T-cell (primary cell): ENCODE data around the gene TUBB8. TPM values are rescaled to one million over a fixed set of nuclear protein-coding genes. Genes with fewer than 3 reads are reported as not detected.

Experiments
- ATAC-seq, 4 experiments: fragments of 200-7000 bp in 3 of 4; fragments of 150-1000 bp in 1 of 4; cut with Tn5 transposase; replicated peaks in 1 of 4; 1 replicate in 3 of 4; 2 replicates in 1 of 4; pipeline ENCODE4 v1.10.0; 2021; ENCODE audit warnings: moderate library complexity in 3 of 4, mild to moderate bottlenecking in 2 of 4, moderate number of reproducible peaks in 1 of 4
- CTCF ChIA-PET, 2 donors: fragments of 300-600 bp; sonication (Branson Sonifier 250); formaldehyde crosslinking; loops; one replicate each; lab custom pipeline; 2022; ENCODE audit warnings: antibody characterized with exemption in 2 of 2; lab: Charles Lee
- POLR2A ChIA-PET, 2 donors: fragments of 300-600 bp; sonication (Branson Sonifier 250); formaldehyde crosslinking; loops; one replicate each; lab custom pipeline; 2022; ENCODE audit warnings: antibody characterized with exemption in 2 of 2; lab: Charles Lee
- DNase-seq, 35 experiments: peaks; one replicate each; pipeline versions ENCODE4 v3.0.0 to v3.0.0-alpha.2; 2013 to 2023
- H3K27ac ChIP-seq: one replicate; pipeline ENCODE4 v1.5.1; 2013; ENCODE audit warnings: low read length
- H3K27me3 ChIP-seq, 2 experiments: replicated peaks in 1 of 2; 1 replicate in 1 of 2; 2 replicates in 1 of 2; pipeline versions ENCODE4 v1.6.1 to v1.7.0; 2013; ENCODE audit warnings: low read length in 1 of 2, mixed read lengths in 1 of 2; ENCODE audit not compliant: control insufficient read depth in 2 of 2, insufficient read depth in 2 of 2; ENCODE audit errors: extremely low read depth in 1 of 2
- H3K36me3 ChIP-seq, 2 donors: 1 replicate in 1 of 2; 2 replicates in 1 of 2; pipeline versions ENCODE4 v1.6.1 to v1.7.0; 2013; ENCODE audit warnings: low read length in 1 of 2; ENCODE audit not compliant: control insufficient read depth in 2 of 2, insufficient read depth in 1 of 2; ENCODE audit errors: extremely low read depth in 1 of 2
- H3K4me1 ChIP-seq, 2 experiments: 1 replicate in 1 of 2; 2 replicates in 1 of 2; pipeline versions ENCODE4 v1.6.1 to v1.7.0; 2013; ENCODE audit warnings: low read length in 2 of 2, mixed read lengths in 1 of 2; ENCODE audit not compliant: insufficient read depth in 2 of 2, control insufficient read depth in 1 of 2; ENCODE audit errors: extremely low read depth in 1 of 2
- H3K4me3 ChIP-seq, 2 donors: 1 replicate in 1 of 2; 2 replicates in 1 of 2; pipeline versions ENCODE4 v1.5.1 to v1.7.0; 2013; ENCODE audit warnings: mild to moderate bottlenecking in 2 of 2, low read length in 1 of 2, moderate library complexity in 1 of 2; ENCODE audit not compliant: control insufficient read depth in 1 of 2; ENCODE audit errors: extremely low read depth in 1 of 2
- H3K9me3 ChIP-seq: 2 replicates; pipeline ENCODE4 v1.7.0; 2013
- H3K27ac Mint-ChIP-seq, 2 donors: one replicate each; pipeline ENCODE4 v1.8.0; 2020 to 2021; ENCODE audit warnings: mild to moderate bottlenecking in 2 of 2, mixed read lengths in 2 of 2
- H3K27me3 Mint-ChIP-seq, 2 donors: one replicate each; pipeline ENCODE4 v1.8.0; 2021 to 2022; ENCODE audit warnings: mixed read lengths in 2 of 2
- H3K36me3 Mint-ChIP-seq: one replicate; pipeline ENCODE4 v1.8.0; 2021; ENCODE audit warnings: mixed read lengths
- H3K4me1 Mint-ChIP-seq, 3 donors: one replicate each; pipeline ENCODE4 v1.8.0; 2020 to 2022; ENCODE audit warnings: mixed read lengths in 3 of 3, mild to moderate bottlenecking in 1 of 3
- H3K4me3 Mint-ChIP-seq, 3 donors: one replicate each; pipeline ENCODE4 v1.8.0; 2020 to 2022; ENCODE audit warnings: mild to moderate bottlenecking in 3 of 3, mixed read lengths in 3 of 3, moderate library complexity in 3 of 3
- H3K9me3 Mint-ChIP-seq, 3 donors: one replicate each; pipeline ENCODE4 v1.8.0; 2020 to 2022; ENCODE audit warnings: mixed read lengths in 3 of 3
- WGBS: methylation state at CpG from one replicate; pipeline ENCODE4 v1.1.5; 2013; ENCODE audit warnings: missing lambda C conversion rate; ENCODE audit not compliant: insufficient coverage; 5-methylcytosine and 5-hydroxymethylcytosine counted together
- total RNA-seq, 35 experiments: library from RNA in 6 of 35; stranded (reverse) in 6 of 35; fragments of 120-200 nt in 1 of 35; gene quantifications; one replicate each; pipeline versions ENCODE4 v1.2.1 to v1.2.4 and lab custom pipeline; 2013 to 2026

TUBB8 gene
- total RNA-seq (not detected), total RNA-seq (lab: John Stamatoyannopoulos, UW) (0 to 0.10 (median 0) reads per million in 29 experiments)
- total RNA-seq (2013), result not detected

- ATAC-seq (no peak), DNase-seq (no peak)
- Mint-ChIP-seq H3K27ac (no peak within 1 kb of the TSS), H3K9me3 (no peaks in the 10 kb centered on the region), H3K4me3 (no peak within 1 kb of the TSS), H3K36me3 (no peaks in the 10 kb centered on the region), H3K4me1 (no peaks in the 10 kb centered on the region), H3K27me3 (peaks cover 3 to 10% of the 10 kb centered on the region in 2 donors)
- 59% methylated on average over 29 of the region's 34 CpGs for WGBS
- ChIA-PET POLR2A (no interaction called here), CTCF (no interaction called here)
- Histone ChIP-seq H3K4me1 (no peaks in the 10 kb centered on the region), H3K4me3 (no peak within 1 kb of the TSS), H3K27ac (no peak within 1 kb of the TSS), H3K36me3 (no peaks in the 10 kb centered on the region), H3K9me3 (no peaks in the 10 kb centered on the region), H3K27me3 (no peaks in the 10 kb centered on the region)
Measured at GRCh38 chr10:48996-49395, at the start of gene TUBB8. TSS of gene TUBB8 (minus strand) at chr10:49296. CDS start at chr10:49238, 58 bp downstream.

DNA sequence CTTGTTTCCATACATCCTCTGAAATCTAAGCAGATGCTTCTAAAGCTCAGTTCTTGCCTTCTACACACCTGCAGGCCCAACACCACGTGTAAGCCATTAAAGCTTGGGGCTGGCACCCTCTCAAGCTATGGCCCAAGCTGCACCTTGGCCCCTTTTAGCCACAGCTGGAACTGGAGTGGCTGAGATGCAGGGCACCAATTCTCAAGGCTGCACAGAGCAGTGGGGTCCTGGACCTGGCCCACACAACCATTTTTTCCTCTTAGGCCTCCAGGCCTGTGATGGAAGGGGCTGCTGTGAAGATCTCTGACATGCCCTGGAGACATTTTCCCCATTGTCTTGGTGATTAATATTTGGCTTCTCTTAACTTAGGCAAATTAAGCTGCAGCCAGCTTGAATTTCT lies 47.4 kb upstream of the TUBB8 start:
- no peak for DNase-seq
- H3K36me3 Mint-ChIP-seq, result peaks cover 15% of the 10 kb centered on the region
- no peaks in the 10 kb centered on the region for H3K4me1 Mint-ChIP-seq
- ChIA-PET POLR2A (no interaction called here), CTCF (no interaction called here)
- 0% methylated on average over 1 of the region's 1 CpG for WGBS
- H3K4me3 Mint-ChIP-seq, result no peak overlapping the region
- Histone ChIP-seq H3K27me3 (peaks cover 0 to 9% of the 10 kb centered on the region in 2 experiments), H3K9me3 (no peaks in the 10 kb centered on the region), H3K4me1 (no peaks in the 10 kb centered on the region), H3K4me3 (no peak overlapping the region), H3K36me3 (no peaks in the 10 kb centered on the region), H3K27ac (no peak overlapping the region)
- ATAC-seq, result no peak
- no peak overlapping the region for H3K27ac Mint-ChIP-seq
- peaks cover 3 to 4% of the 10 kb centered on the region in 2 donors for H3K27me3 Mint-ChIP-seq
- H3K9me3 Mint-ChIP-seq, result peaks cover 14 to 28% (median 22%) of the 10 kb centered on the region in 3 donors

- no peak overlapping the region for H3K27ac Mint-ChIP-seq
- peaks cover 5 to 6% of the 10 kb centered on the region in 2 donors for H3K27me3 Mint-ChIP-seq
- CTCF ChIA-PET, result no interaction called here
- POLR2A ChIA-PET, result no interaction called here
- Histone ChIP-seq H3K4me3 (no peak overlapping the region), H3K27me3 (peaks cover 0 to 14% of the 10 kb centered on the region in 2 experiments), H3K9me3 (no peaks in the 10 kb centered on the region), H3K36me3 (no peaks in the 10 kb centered on the region), H3K4me1 (no peaks in the 10 kb centered on the region), H3K27ac (no peak overlapping the region)
- peaks cover 14 to 28% (median 22%) of the 10 kb centered on the region in 3 donors for H3K9me3 Mint-ChIP-seq
- no CpG with 5 or more reads among the region's 2 CpGs for WGBS
- peaks cover 15% of the 10 kb centered on the region for H3K36me3 Mint-ChIP-seq
- H3K4me1 Mint-ChIP-seq, result no peaks in the 10 kb centered on the region
- ATAC-seq (no peak), DNase-seq (no peak)
- no peak overlapping the region for H3K4me3 Mint-ChIP-seq
Measured at GRCh38 chr10:95356-96115, 46.4 kb upstream of the TUBB8 start.

DNA sequence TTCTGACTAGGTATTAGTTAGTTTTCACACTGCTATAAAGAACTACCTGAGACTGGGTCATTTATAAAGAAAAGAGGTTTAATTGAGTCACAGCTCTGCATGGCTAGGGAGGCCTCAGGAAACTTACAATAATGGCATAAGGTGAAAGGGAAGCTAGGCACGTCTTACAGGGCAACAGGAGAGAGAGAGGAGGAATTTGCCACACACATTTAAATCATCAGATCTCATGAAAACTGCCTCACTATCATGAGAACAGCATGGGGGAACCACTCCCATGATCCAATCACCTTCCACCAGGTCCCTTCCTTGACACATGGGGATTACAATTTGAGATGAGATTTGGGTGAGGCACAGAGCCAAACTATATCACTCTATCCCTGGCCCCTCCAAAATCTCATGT lies 45.5 kb upstream of the TUBB8 start:
- no CpG with 5 or more reads among the region's 1 CpG for WGBS
- peaks cover 14 to 28% (median 22%) of the 10 kb centered on the region in 3 donors for H3K9me3 Mint-ChIP-seq
- CTCF ChIA-PET, result no interaction called here

DNA sequence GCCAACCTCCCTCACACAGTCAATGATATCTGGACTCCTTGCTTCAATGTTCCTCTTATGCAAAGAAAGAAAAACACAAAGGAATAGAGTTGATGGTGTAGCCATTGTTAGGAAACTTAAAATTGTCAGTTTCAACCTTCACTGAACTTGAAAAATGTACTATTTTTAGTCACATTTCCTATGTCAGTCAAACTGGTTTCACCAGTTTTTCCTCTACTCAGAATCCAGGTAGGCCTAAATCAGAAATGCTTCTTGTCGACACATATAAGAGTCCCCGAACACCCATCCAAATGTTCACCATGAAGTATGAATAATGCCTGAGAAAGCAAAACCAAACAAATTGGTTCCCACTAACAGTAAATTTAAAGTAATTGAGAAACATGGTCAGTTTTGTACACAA lies 43.8 kb upstream of the TUBB8 start:
- Histone ChIP-seq H3K9me3 (no peaks in the 10 kb centered on the region), H3K36me3 (no peaks in the 10 kb centered on the region), H3K4me1 (no peaks in the 10 kb centered on the region), H3K4me3 (no peak overlapping the region), H3K27me3 (peaks cover 0 to 18% of the 10 kb centered on the region in 2 experiments), H3K27ac (no peak overlapping the region)
- no peak for ATAC-seq
- DNase-seq, result no peak
- WGBS, result no CpG with 5 or more reads among the region's 2 CpGs
- CTCF ChIA-PET, result no interaction called here
- peaks cover 3 to 13% of the 10 kb centered on the region in 2 donors for H3K27me3 Mint-ChIP-seq
- POLR2A ChIA-PET, result no interaction called here
- peaks cover 14 to 24% (median 22%) of the 10 kb centered on the region in 3 donors for H3K9me3 Mint-ChIP-seq
- no peak overlapping the region for H3K27ac Mint-ChIP-seq
- H3K4me3 Mint-ChIP-seq, result no peak overlapping the region
- H3K36me3 Mint-ChIP-seq, result peaks cover 15% of the 10 kb centered on the region
- peaks cover 0 to 4% (median 0%) of the 10 kb centered on the region in 3 donors for H3K4me1 Mint-ChIP-seq

More for the DNA sequence above, 45.5 kb upstream of the TUBB8 start:
- Mint-ChIP-seq H3K36me3 (peaks cover 15% of the 10 kb centered on the region), H3K4me3 (no peak overlapping the region), H3K27ac (no peak overlapping the region), H3K27me3 (peaks cover 5 to 11% of the 10 kb centered on the region in 2 donors), H3K4me1 (no peaks in the 10 kb centered on the region)
- DNase-seq (no peak), ATAC-seq (no peak)
- Histone ChIP-seq H3K4me3 (no peak overlapping the region), H3K9me3 (no peaks in the 10 kb centered on the region), H3K4me1 (no peaks in the 10 kb centered on the region), H3K36me3 (no peaks in the 10 kb centered on the region), H3K27me3 (peaks cover 0 to 14% of the 10 kb centered on the region in 2 experiments), H3K27ac (no peak overlapping the region)
- POLR2A ChIA-PET, result no interaction called here

DNA sequence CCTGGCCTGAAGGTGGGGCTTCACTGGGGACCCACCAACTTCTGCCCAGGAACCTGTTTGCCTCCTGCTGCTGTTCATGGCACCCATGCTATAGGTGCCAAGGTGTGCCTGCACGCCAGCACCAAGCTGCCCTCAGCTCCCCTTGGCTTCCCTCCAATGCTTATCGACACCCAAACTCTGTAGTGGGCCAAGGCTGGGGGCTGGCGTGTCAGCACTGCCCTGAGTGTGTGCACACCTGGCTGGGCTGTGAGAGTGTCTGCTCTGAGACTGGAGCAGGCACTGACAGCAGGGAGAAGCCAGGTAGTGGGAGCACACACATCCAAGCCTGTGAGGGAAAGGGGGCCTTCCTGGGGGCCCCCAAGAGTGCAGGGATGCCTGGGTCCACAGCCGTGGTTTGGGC lies 43.1 kb upstream of the TUBB8 start:
- peaks cover 12 to 19% (median 18%) of the 10 kb centered on the region in 3 donors for H3K9me3 Mint-ChIP-seq
- H3K4me1 Mint-ChIP-seq, result peaks cover 0 to 11% (median 4%) of the 10 kb centered on the region in 3 donors
- peaks cover 12% of the 10 kb centered on the region for H3K36me3 Mint-ChIP-seq
- H3K9me3 ChIP-seq, result no peaks in the 10 kb centered on the region
- CTCF ChIA-PET, result no interaction called here
- no peak overlapping the region for H3K4me3 Mint-ChIP-seq
- H3K27ac ChIP-seq, result no peak overlapping the region
- ATAC-seq (no peak), DNase-seq (no peak)
- no peaks in the 10 kb centered on the region for H3K4me1 ChIP-seq
- peaks cover 7 to 13% of the 10 kb centered on the region in 2 donors for H3K27me3 Mint-ChIP-seq
- H3K27ac Mint-ChIP-seq, result no peak overlapping the region
- POLR2A ChIA-PET, result no interaction called here
- no peak overlapping the region for H3K4me3 ChIP-seq
- no peaks in the 10 kb centered on the region for H3K36me3 ChIP-seq
- WGBS, result 78% methylated on average over 2 of the region's 4 CpGs
- peaks cover 0 to 23% of the 10 kb centered on the region in 2 experiments for H3K27me3 ChIP-seq
